GM23338 (cell line): ENCODE data around the gene GNAZ. TPM values are rescaled to one million over a fixed set of nuclear protein-coding genes. Genes with fewer than 3 reads are reported as not detected.

ENCODE experiments used
- ATAC-seq: fragments of 200-7000 bp; cut with Tn5 transposase; 3 replicates; pipeline ENCODE4 v1.9.1; 2020
- DNase-seq: peaks from one replicate; pipeline ENCODE4 v3.0.0-alpha.2; 2015; ENCODE audit warnings: low spot score
- H2AFZ ChIP-seq: fragments of 200-600 bp; sonication (generic); 2 replicates; pipeline ENCODE4 v1.8.0; 2016; ENCODE audit warnings: antibody characterized with exemption, mild to moderate bottlenecking, moderate library complexity
- H3F3A ChIP-seq: fragments of 200-600 bp; sonication (generic); replicated peaks from 2 replicates; pipeline ENCODE4 v1.8.0; 2017; ENCODE audit warnings: antibody characterized with exemption, mixed run types, low read depth
- H3K27ac ChIP-seq: fragments of 200-600 bp; sonication (generic); 2 replicates; pipeline ENCODE4 v1.6.1; 2016; ENCODE audit warnings: low read depth
- H3K27me3 ChIP-seq: fragments of 200-600 bp; sonication (generic); 2 replicates; pipeline ENCODE4 v1.8.0; 2016; ENCODE audit warnings: mild to moderate bottlenecking, mixed run types, moderate library complexity; ENCODE audit not compliant: insufficient read depth
- H3K36me3 ChIP-seq: fragments of 200-600 bp; sonication (generic); 2 replicates; pipeline ENCODE4 v1.8.0; 2016; ENCODE audit warnings: mild to moderate bottlenecking; ENCODE audit not compliant: insufficient read depth
- H3K4me1 ChIP-seq: fragments of 200-600 bp; sonication (generic); 2 replicates; pipeline ENCODE4 v1.8.0; 2016; ENCODE audit warnings: mild to moderate bottlenecking, moderate library complexity; ENCODE audit not compliant: insufficient read depth
- H3K4me2 ChIP-seq: fragments of 200-600 bp; sonication (generic); 2 replicates; pipeline ENCODE4 v1.7.1; 2017; ENCODE audit warnings: mixed run types
- H3K4me3 ChIP-seq: fragments of 200-600 bp; sonication (generic); 2 replicates; pipeline ENCODE4 v1.6.1; 2016; ENCODE audit warnings: mixed run types
- H3K79me2 ChIP-seq: fragments of 200-600 bp; sonication (generic); replicated peaks from 2 replicates; pipeline ENCODE4 v1.8.0; 2017; ENCODE audit warnings: mild to moderate bottlenecking; ENCODE audit not compliant: insufficient read depth
- H3K9me2 ChIP-seq: fragments of 200-600 bp; sonication (generic); 2 replicates; pipeline ENCODE4 v1.8.0; 2017; ENCODE audit not compliant: insufficient read depth
- H4K20me1 ChIP-seq: fragments of 200-600 bp; sonication (generic); replicated peaks from 2 replicates; pipeline ENCODE4 v1.8.0; 2017; ENCODE audit warnings: mild to moderate bottlenecking; ENCODE audit not compliant: insufficient read depth
- H3K27ac Mint-ChIP-seq: 2 replicates; pipeline ENCODE4 v1.8.0; 2020; ENCODE audit warnings: inconsistent platforms, mild to moderate bottlenecking, moderate library complexity, mixed read lengths
- H3K27me3 Mint-ChIP-seq: 3 replicates; pipeline ENCODE4 v1.8.0; 2022; ENCODE audit warnings: low read depth, mild to moderate bottlenecking, moderate library complexity, mixed read lengths, inconsistent platforms; ENCODE audit not compliant: insufficient read depth, poor library complexity
- H3K36me3 Mint-ChIP-seq: 3 replicates; pipeline ENCODE4 v1.8.0; 2021; ENCODE audit warnings: low read depth, mild to moderate bottlenecking, inconsistent platforms, moderate library complexity, mixed read lengths
- H3K4me1 Mint-ChIP-seq: 3 replicates; pipeline ENCODE4 v1.8.0; 2020; ENCODE audit warnings: mild to moderate bottlenecking, inconsistent platforms, mixed read lengths
- H3K4me3 Mint-ChIP-seq: 3 replicates; pipeline ENCODE4 v1.8.0; 2021; ENCODE audit warnings: moderate library complexity, mild to moderate bottlenecking, inconsistent platforms, mixed read lengths
- H3K9me3 Mint-ChIP-seq: 3 replicates; pipeline ENCODE4 v1.8.0; 2020; ENCODE audit warnings: moderate library complexity, mild to moderate bottlenecking, inconsistent platforms, mixed read lengths
- CTCF ChIP-seq, 2 experiments: fragments of 200-600 bp in 1 of 2; sonication (generic) in 1 of 2; conservative IDR thresholded peaks; 2 replicates each; pipeline versions ENCODE4 v1.5.1 to v1.6.1; 2016 to 2017; ENCODE audit warnings: antibody characterized with exemption in 2 of 2, low read depth in 2 of 2, mild to moderate bottlenecking in 2 of 2, moderate library complexity in 1 of 2
- ETS1 ChIP-seq: IDR thresholded peaks from 2 replicates; pipeline ENCODE4 v1.6.1; 2016; ENCODE audit warnings: antibody characterized with exemption
- STAT1 ChIP-seq: IDR thresholded peaks from one replicate; pipeline ENCODE4 v1.6.1; 2016; ENCODE audit warnings: antibody characterized with exemption; ENCODE audit not compliant: unreplicated experiment
- ZNF114 ChIP-seq: fragments of 250-450 bp; sonication (Bioruptor Pico); IDR thresholded peaks from 2 replicates; pipeline ENCODE4 v1.5.0; 2020; ENCODE audit warnings: mild to moderate bottlenecking, moderate library complexity
- ZNF462 ChIP-seq: fragments of 250-450 bp; sonication (Bioruptor Pico); IDR thresholded peaks from 2 replicates; pipeline ENCODE4 v1.5.0; 2020; ENCODE audit warnings: mild to moderate bottlenecking, moderate library complexity
- polyA plus RNA-seq: library from polyadenylated mRNA; unstranded; fragments of >200 nt; fragmentation: Nextera tagmentation; extraction: Ambion mirVana; gene quantifications from 2 replicates; pipeline ENCODE4 v1.2.1, GENCODE V29; 2016
- total RNA-seq: library from RNA; depleted of rRNA; stranded (reverse); fragments of >200 nt; shearing (Covaris generic); gene quantifications from 2 replicates; pipeline ENCODE4 v1.2.3, GENCODE V29; 2014

Gene GNAZ
- total and polyA plus RNA-seq, 2 experiments from 2014 or later = 2.9 to 11.1 TPM

- Histone ChIP-seq H3K4me3 (no peak overlapping the region), H3K27ac (no peak overlapping the region), H3K4me1 (no peaks in the 10 kb centered on the region), H3F3A (no peaks in the 10 kb centered on the region), H3K79me2 (no peaks in the 10 kb centered on the region), H3K36me3 (no peaks in the 10 kb centered on the region), H3K4me2 (no peak overlapping the region), H3K9me2 (peaks cover 3% of the 10 kb centered on the region; the same call in 1 of the 2 replicates), H2AFZ (no peak overlapping the region), H3K27me3 (no peaks in the 10 kb centered on the region), H4K20me1 (no peaks in the 10 kb centered on the region)
- no peak overlapping the region for H3K27ac Mint-ChIP-seq
- no peaks in the 10 kb centered on the region; the same call in 2 of the 3 replicates for H3K36me3 Mint-ChIP-seq
- TF ChIP-seq ZNF114 (no peak), CTCF (conservative IDR thresholded peaks at IDR 0.05; ENCODE audit: low read depth in 2 of 2) (no peak), STAT1 (no peak), ETS1 (no peak), ZNF462 (CRISPR knock-in tag) (no peak)
- no peaks in the 10 kb centered on the region for H3K9me3 Mint-ChIP-seq
- H3K4me3 Mint-ChIP-seq = no peak overlapping the region
- ATAC-seq = no peak
- peaks cover 4% of the 10 kb centered on the region for H3K4me1 Mint-ChIP-seq
- no peak for DNase-seq
- H3K27me3 Mint-ChIP-seq = peaks cover 15% of the 10 kb centered on the region
Measured at GRCh38 chr22:23078462-23078787, 8.1 kb downstream of the GNAZ start.
